GM12873 (cell line): ENCODE measurements around the gene ZNRF3.

Source experiments
- CTCF ChIP-seq: IDR thresholded peaks from 2 replicates; pipeline ENCODE4 v1.5.1; 2012; ENCODE audit warnings: low read depth, mild to moderate bottlenecking, moderate library complexity, low read length, control low read depth; ENCODE audit not compliant: insufficient read depth; ENCODE audit errors: missing control alignments

The ZNRF3 gene

DNA sequence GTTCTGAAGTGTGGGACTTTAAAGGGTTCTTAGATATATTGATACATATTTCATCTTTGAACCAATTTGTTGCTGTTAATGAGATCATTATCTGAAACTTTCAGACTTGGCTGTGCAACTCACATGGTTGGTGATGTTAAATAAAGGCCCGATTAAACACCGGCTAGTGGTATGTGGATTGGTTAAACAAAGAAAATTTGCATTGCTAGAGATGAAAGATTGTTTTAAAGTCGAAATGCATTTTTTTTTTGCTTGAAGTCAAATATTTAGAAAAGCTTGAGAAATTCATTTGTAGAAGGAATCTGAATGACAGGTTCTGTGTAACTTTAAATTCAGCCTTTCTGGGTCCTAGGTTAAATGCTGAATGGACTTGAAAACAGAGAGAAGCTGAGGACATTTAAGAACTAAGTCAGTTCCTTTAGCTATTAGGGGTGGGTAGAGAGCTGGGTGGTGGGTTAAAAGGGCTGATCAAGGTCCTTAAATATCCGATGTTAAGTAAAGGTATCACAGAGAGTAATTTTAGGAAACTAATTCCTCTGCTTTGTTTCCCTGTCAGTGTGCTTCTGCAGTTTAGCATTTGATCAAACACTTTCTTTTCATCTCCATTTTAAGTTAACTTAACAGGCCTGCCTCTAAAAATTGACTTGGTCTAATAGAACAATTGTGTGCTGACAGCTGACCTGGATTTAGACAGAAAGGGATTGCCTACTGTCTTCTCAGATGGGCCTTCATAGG lies 4.5 kb downstream of the ZNRF3 start:
- TF ChIP-seq CTCF = no peak

GRCh38 chr22:28889478-28890024 lies 6.2 kb downstream of the ZNRF3 start:
- TF ChIP-seq CTCF = no peak

DNA sequence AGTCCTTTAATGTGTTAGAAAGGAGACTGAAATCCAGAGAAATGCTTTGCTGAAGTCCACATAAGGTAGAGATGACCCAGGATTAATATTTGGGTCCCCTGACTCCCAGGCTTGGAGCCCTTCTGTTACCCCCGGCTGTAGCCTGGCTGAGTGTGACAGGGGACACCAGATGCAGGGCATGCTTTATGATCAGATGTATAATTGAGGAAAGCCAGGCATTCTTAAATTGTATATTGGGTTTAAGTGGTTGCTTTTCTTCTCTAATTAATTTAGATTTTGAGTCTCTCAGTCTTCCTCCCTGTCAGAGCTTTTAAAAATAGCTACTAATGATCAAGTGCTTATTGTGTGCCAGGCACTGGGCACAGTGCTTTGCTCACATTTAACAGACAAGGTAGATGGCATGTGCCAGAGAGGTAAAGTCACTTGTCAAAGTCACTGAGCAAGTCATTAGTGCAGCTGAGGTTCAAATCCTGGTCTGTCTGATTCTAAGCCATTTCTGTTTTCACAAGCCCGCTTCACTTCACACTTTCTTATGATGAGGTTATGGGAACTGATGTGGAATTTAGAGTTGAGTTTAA lies 7.9 kb downstream of the ZNRF3 start:
- no peak for TF ChIP-seq CTCF

DNA sequence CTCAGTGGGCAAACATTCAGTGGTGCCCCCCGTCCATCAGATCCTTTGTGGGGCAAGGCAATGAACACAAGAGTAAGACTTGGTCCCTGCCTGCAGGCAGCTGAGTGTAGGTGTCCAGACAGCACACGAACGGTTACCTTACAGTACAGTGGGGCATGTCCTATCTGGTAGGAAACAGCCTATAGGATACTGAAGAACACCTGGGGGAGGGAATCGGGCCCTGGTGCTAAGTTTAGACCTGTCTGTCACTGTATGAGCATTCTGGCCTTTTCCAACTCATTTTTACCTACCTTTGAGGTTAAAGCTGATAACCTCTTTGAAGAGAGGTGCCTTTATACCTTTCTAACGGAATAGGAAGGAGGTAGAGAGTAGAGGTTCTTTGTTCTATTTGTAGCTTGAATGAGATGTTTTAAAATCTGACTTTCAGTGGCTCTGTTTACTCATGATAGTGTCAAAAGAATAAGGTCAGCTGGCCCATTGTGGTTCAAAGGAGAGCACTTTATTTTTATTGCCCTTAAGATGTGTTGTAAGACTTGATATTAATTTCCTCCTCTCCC lies 8.9 kb downstream of the ZNRF3 start:
- no peak for TF ChIP-seq CTCF

DNA sequence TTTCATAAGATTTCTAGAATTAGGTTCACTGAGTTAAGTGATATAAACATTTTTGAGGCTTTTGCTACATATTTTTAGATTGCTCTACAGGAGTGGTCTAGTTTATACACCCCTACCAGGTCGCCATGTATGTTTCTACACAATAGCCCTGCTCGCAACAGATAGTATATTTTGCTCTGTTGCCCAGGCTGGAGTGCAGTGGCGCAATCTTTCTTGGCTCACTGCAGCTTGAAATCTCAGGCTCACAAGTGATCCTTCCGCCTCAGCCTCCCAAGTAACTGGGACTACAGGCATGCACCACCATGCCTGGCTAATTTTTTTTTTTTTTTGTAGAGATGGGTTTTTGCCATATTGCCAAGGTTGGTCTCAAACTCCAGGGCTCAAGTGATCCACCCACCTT lies 10.4 kb downstream of the ZNRF3 start:
- TF ChIP-seq CTCF = no peak

DNA sequence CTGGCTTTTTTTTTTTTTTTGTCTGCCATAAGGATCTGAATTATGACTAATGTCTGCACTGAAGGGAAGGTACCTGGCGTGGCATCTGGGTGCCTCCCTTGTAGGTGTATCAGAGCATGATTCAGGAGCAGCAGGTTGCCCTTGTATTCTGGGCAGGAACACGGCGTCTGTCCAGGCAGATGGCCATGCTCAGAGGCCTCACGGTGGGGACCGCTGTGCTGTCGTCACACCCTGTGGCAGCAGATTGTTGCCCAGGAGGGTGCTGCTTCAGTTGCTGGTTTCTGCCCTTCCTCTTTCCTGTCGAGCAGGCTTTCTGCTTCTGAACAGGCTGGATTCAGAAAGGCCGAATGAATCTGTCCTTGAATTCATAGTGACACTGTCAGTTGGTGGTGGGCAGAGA lies 11.0 kb downstream of the ZNRF3 start:
- no peak for TF ChIP-seq CTCF

GRCh38 chr22:28894807-28895206 lies 11.4 kb downstream of the ZNRF3 start:
- no peak for TF ChIP-seq CTCF
